ENCODE measurements around the gene ACY1.
"Not testable (repeated sequence)": the region's sequence is repeated elsewhere in the genome, so short reads cannot be mapped to it uniquely, and the experiment has no call there.

ACY1 gene

DNA sequence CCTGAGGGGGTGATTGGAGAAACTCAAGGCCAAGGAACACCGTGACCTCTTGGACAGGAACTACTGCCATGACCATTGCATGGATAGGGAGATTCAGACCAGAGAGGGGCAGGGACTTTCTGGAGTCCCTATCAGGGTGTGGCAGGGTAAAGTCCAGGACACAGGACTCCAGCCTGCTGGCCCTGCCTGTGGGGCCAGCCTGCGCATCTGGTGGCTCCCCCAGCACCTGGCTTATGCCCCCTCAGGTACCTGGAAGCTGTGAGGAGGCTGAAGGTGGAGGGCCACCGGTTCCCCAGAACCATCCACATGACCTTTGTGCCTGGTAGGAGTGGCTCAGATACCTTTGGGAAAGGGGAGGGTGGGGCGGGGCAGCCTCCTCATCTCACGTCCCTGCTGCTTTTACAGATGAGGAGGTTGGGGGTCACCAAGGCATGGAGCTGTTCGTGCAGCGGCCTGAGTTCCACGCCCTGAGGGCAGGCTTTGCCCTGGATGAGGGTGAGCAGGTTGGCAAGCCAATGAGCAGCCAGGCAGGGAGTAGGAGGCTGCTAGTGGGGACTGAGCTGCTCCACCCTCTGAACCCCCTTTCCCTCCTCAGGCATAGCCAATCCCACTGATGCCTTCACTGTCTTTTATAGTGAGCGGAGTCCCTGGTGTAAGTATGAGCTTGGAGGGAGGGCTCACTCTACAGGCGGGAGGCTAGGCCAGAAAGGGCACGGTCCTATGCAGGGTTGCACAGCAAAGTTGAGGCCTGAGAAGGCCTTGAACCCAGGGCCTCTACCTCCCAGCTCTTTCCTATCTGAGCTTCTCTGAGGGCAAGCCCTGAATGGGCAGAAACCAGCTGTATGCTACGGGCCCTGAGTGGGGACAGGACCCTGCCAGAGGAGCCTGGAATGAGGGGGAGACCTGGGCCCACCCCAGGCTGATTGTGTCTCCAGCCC lies 2.9 kb downstream of the ACY1 start:
- no peak for FAIRE-seq

DNA sequence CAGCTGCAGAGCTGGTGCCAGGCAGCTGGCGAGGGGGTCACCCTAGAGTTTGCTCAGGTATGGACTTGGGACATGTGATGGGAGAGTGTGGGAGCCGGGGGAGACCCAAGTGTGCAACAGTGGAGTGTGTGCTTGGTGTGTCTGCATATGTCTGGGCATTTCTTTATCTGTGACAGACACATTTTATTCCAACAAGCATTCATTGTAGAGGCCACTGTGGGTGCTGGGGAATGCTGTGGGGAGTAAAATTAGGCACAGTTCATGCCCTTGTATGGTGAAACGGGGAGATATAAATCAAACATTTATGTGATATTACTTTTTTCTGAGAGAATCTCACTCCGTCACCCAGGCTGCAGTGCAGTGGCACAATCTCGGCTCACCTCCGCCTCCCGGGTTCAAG lies 4.2 kb downstream of the ACY1 start:
- FAIRE-seq, result no peak

DNA sequence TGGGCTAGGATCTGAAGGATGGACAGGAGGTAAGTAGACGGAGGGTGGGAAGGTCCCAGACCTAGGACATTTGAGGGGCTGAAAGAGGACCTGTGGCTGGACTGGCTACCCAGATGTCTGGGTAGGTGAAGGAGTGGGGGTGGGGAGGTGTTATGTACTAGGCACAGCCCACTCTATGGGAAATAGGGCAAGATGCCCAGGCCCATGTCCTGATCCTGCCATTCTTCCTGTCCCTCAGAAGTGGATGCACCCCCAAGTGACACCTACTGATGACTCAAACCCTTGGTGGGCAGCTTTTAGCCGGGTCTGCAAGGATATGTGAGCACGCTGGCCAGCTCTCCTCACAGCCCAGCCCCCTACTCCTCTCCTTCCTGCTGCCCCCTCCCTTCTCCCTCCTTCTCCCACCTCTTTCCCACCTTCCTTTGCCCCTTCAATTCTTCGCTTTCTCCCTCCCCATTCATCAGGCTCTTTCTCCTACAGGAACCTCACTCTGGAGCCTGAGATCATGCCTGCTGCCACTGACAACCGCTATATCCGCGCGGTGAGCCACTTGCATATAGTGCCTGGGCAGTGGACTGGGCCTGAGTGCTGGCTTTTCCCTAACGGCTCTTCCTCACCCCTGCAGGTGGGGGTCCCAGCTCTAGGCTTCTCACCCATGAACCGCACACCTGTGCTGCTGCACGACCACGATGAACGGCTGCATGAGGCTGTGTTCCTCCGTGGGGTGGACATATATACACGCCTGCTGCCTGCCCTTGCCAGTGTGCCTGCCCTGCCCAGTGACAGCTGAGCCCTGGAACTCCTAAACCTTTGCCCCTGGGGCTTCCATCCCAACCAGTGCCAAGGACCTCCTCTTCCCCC lies 5.2 kb downstream of the ACY1 start:
- FAIRE-seq, result no peak

DNA sequence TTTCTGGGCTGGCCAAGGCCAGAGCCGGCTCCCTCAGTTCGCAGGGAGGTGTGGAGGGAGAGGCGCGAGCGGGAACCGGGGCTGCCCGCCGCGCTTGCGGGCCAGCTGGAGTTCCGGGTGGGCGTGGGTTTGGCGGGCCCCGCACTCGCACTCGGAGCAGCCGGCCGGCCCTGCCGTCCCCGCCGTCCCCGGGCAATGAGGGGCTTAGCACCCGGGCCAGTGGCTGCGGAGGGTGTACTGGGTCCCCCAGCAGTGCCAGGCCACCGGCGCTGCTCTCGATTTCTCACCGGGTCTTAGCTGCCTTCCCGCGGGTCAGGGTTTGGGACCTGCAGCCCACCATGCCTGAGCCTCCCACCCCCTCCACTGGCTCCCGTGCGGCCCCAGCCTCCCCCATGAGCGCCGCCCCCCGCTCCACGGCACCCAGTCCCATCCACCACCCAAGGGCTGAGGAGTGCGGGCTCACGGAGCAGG lies 7.2 kb downstream of the ACY1 start:
- FAIRE-seq, result not testable (repeated sequence)

- FAIRE-seq, result no peak
These were observed 8.8 kb downstream of the ACY1 start for GRCh38 chr3:51992017-51992682.

GRCh38 chr3:51993657-51994056 lies 10.3 kb downstream of the ACY1 start:
- not testable (repeated sequence) for FAIRE-seq

DNA sequence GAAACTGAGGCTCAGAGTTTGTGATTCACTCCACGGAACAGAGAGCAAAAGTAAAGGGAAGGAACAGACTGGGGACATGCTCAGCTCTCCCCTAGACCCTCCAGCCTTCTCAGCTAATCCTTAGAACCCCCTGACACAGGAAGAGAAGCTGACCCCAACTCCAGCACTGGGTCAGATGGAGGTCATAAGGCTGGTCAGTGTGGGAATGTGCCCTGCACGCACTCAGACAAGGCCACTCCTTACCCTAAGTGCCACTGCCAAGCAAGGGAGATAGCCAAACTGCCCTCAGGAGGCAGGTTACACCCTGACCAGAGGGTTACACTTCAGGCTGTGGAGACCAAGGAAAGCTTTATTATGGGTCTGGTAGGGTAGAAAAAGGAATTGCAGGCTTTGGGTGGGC lies 11.2 kb downstream of the ACY1 start:
- no peak for FAIRE-seq

DNA sequence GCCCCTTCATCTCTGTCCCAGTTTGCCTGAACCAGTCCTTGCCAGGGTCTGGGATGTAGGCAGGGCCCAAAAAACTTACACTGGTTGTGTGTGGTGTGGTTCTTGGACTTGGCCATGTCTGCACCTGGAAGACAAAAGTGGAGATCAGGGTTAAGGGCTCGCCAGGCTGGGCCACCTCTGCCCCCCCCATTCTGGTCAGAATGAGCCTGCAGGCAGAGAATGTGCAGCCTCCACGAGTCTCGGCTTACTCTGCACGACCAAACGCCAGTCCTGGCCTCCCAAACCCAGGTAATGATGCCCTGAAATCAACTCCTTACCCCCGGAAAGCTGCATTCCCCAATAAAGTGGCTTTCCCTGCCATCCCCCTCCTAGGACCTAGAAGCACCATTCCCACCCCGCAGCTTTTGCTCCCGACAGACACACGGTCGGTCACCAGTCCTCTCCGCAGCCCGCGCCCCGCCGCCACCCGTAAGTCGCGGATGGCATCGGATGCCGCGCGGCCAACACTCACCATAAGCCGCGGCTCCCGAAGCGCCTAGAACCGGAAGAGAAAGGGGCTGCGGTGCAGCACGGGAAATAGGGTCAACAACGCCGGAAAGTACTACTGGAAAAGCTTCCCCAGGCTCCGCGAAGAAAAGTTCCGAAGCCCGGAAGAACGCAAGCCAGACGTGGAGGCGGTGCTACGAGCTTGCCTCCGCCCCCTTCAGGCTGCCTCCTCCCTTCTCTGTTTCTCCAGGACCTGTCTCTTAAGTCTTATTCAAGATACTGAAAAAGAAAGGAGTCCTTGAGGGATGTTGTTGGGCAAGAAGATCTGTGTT lies 12.2 kb downstream of the ACY1 start, which contains the start of gene RPL29:
RPL29 (minus strand) TSS at position 550 of the 818 bp plus-strand sequence; CDS start at position 116, 434 bp downstream.
- FAIRE-seq, result no peak

- FAIRE-seq, result no peak
These were observed 13.8 kb downstream of the ACY1 start for GRCh38 chr3:51997172-51997571.

GRCh38 chr3:51997935-51998596 lies 14.7 kb downstream of the ACY1 start:
- FAIRE-seq, result no peak

DNA sequence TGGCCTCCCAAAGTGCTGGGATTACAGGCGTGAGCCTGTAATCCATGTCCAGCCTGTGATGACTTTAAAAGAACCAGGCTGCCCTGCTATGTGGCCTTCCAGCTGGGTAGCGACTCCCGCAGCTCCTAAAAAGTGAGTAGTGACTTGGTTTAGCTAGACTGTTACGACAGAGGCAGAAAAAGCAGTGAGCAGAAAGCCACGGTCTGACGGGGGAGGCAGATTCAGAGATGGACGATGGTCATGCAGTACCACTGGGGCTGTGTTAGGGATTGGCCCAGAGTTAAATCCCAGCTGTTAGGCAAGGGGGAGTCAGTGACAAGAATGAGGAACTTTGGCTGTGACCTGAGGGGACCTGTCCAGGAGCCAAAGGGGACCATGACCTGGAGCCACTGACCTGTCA lies 15.4 kb downstream of the ACY1 start:
- FAIRE-seq, result no peak

DNA sequence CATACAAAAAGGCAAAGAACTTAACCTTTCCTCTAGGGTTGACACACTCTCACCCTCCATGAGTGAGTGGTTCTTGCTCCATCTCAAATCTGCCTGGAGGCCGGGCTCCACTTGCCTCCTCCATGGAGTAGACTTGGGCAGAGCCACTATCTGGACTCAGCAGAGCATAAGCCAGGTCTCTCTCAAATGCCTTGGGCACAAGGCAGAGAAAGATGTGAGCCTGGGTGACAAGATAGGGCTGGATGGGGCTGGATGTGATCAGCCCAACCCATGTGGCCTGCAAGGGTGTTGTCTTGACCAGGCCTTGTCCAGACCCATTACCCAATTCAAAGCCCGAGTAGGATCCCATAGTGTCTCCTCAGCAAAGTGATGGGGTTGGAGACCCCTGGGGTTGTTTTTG lies 16.5 kb downstream of the ACY1 start:
- FAIRE-seq, result no peak

GRCh38 chr3:52001443-52001974 lies 18.2 kb downstream of the ACY1 start:
- no peak for FAIRE-seq

DNA sequence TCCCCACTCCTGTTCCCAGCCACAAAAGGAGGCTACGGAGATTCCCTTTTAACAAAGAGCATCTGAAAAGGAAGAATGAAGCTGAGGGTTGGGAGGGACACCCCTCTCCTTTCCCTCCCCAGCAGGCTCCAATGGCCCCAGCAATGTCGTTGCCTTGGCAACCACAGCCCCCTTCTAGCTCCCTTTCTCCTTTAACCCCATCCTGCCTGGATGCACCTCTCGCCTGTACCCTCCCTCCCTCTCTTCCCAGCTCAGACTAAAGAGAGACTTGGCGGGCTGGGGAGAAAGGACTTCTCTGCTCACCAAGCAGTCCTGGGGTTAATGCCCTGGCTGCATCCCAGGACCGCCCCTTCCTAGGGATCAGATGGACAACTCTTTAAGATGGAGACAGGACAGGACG lies 19.4 kb downstream of the ACY1 start:
- no peak for FAIRE-seq

DNA sequence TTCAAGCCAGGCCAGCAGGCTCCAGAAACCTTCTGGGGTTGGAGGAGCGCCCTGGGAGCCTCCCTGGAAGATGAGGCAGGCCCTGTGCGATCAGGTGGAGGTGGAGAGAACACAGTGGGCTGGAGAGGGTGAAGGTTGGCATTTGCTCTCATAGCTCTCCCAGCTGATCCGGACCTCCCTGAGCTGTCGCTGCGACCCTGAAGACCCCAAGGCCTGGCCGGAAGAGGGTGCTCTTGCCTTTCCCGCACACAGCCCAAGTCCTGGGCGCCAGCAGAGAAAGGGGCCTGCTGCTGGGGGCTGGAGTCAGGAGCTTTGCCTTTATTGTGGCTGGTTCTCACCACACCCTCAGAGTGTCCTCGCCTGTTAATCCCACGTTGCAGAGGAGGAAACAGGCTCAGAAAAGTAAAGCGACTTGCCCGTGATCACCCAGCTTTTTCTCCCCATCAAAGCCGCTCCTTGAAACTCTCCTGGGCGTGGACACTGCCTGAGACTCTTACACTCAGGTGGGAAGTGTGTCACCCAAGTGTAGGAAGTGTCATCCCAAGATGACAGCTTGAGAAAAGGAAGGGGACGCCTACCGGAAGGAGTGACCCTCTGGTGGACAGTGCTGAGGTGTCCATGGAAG lies 20.9 kb downstream of the ACY1 start:
- FAIRE-seq, result no peak

DNA sequence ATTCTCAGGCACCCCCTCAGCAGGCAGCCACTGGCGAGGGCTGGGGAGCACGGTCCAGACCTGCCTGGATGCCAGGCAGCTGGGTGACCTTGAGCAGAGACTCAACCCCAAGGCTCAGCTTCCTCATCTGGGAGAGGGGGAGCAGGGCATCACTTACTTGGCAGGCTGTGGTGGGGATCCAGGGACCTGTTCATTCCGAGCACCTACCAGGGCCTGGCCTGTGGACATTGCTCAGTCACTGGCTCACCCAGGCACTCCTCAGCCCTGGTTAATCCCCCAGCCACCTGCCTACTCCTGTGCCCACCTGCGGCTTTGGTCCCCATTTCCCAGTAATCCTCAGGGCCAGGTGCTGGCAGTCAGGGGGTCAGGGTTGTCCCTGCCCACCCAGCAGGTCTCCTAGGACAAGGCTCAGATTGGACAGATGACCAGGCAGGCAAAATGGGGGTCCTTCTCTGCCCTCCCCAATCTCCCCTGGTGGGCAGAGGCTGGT lies 21.6 kb downstream of the ACY1 start:
- no peak for FAIRE-seq

GRCh38 chr3:52005571-52005986 lies 22.2 kb downstream of the ACY1 start:
- FAIRE-seq, result no peak

DNA sequence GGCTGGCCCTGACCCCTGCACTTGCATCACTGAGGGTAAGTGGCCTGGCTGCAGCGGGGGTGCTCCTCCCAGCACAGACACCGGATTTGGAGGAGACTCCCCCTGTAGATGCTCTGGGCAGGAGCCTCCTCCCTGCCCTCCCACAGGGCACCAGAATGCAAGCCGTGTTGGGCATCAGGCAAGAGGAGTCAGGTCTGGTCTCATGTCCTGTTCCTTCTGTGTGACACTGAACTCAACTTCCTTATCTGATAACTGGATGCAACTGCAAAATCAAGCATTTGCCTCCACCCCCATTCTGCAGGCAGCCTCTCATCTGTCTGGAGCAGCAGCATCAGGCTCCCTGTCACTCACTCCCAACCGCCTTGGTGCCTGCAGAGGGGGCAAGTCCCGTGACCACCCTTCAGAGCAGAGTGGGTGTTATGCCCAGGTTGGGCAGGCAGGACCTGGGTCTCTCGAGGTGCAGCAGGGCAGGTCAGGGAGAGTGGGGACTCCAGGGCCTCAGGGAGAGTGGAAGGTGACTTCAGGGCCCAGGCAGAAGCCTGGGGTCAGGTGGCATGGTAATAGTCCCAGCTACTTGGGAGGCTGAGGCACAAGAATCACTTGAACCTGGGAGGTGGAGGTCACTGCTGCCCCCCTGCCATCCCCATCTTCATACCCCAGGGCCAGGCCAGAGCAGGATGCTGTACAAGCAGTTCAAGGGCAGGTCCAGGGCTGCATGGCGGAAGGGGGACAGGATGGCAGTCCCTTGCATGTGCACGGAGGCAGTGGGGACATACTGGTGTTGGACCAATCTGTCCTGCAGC lies 22.9 kb downstream of the ACY1 start:
- no peak for FAIRE-seq

DNA sequence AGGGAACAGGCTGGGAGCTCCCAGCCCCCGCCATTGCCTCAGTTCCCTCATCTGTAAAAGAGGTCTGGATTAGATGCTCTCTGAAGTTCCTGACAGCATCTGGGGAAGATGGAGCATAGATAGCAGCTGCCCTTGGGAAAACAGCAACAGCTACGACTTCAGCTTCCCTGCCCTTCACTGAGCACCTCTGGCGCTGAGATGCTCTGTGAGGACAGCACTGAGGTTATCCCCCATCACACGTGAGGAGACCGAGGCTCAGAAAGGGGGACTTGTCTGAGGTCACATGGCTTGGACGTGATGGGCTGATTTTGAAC lies 23.4 kb downstream of the ACY1 start:
- no peak for FAIRE-seq

- FAIRE-seq, result no peak
These were observed 24.0 kb downstream of the ACY1 start for GRCh38 chr3:52007291-52007690.

All from islet of Langerhans (tissue), 1 donor.